Effector memory CD8-positive, alpha-beta T cell (primary cell): ENCODE data around the gene PRKAG3.

Experiments used
- ATAC-seq: fragments of 150-1000 bp; cut with Tn5 transposase; replicated peaks from 2 replicates; pipeline ENCODE4 v1.10.0; 2021; ENCODE audit warnings: mild to moderate bottlenecking, moderate library complexity
- DNase-seq, 3 experiments: peaks; one replicate each; pipeline ENCODE4 v3.0.0; 2021
- H3K27ac Mint-ChIP-seq, 2 donors: one replicate each; pipeline ENCODE4 v1.8.0; 2022; ENCODE audit warnings: mild to moderate bottlenecking in 2 of 2, mixed read lengths in 2 of 2, moderate library complexity in 2 of 2
- H3K27me3 Mint-ChIP-seq, 2 donors: one replicate each; pipeline ENCODE4 v1.8.0; 2022; ENCODE audit warnings: mixed read lengths in 2 of 2
- H3K36me3 Mint-ChIP-seq: one replicate; pipeline ENCODE4 v1.8.0; 2022; ENCODE audit warnings: mild to moderate bottlenecking, moderate library complexity, mixed read lengths; ENCODE audit not compliant: insufficient read depth
- H3K4me1 Mint-ChIP-seq, 2 donors: one replicate each; pipeline ENCODE4 v1.8.0; 2022; ENCODE audit warnings: low read depth in 2 of 2, mixed read lengths in 2 of 2
- H3K4me3 Mint-ChIP-seq, 2 donors: one replicate each; pipeline ENCODE4 v1.8.0; 2022; ENCODE audit warnings: mild to moderate bottlenecking in 2 of 2, mixed read lengths in 2 of 2, moderate library complexity in 2 of 2
- H3K9me3 Mint-ChIP-seq, 2 donors: one replicate each; pipeline ENCODE4 v1.8.0; 2022; ENCODE audit warnings: mixed read lengths in 2 of 2

Gene PRKAG3

DNA sequence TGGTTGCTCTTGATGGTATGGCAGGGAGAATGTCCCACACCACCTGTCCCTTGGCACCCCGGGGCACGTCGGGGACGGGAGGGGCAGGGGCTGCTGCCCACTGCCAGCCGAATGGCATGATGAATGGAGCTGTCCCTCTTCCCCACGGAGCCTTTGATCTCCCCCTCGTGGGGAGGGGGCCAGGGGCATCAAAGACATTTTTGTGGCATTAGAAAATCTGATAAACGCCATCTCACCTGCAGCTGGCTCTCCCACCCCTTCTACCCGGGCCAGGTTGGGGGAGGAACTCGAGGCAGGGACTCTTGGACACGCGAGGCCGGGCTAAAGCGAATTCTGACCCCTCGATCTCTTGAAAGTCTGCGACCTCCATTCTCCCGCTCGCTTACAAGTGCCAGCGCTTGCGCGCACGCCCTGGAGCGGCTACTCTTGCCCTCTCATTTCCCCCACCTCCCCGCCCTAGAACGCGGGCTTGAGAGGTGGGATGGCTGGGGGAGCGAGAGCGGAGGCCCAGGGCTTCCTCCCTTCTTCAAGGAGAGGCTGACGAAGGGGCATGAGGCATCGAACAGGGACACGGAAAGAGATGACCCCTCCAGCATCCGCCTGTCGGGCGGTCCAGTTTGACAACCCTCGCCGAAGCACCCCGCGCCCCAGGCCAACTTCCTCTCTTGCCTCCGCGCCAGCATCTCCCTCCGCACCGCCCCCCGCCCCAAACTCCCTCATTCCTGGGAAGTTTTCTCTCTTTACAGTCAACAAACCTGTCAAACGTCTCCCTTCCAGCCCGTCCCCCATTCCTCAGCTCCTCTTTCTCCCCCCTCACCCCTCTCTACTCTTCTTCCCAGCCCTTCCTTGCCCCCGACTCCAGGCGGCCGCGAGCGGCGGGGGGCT lies 27.3 kb upstream of the PRKAG3 start:
- H3K27ac Mint-ChIP-seq: no peak overlapping the region
- H3K4me1 Mint-ChIP-seq: peaks cover 12 to 15% of the 10 kb centered on the region in 2 donors
- H3K36me3 Mint-ChIP-seq: peaks cover 5% of the 10 kb centered on the region
- ATAC-seq: no peak
- H3K27me3 Mint-ChIP-seq: peaks cover 91 to 98% of the 10 kb centered on the region in 2 donors
- no peaks in the 10 kb centered on the region for H3K9me3 Mint-ChIP-seq
- H3K4me3 Mint-ChIP-seq: peak overlapping the region; percentile 72
- DNase-seq: no peak

DNA sequence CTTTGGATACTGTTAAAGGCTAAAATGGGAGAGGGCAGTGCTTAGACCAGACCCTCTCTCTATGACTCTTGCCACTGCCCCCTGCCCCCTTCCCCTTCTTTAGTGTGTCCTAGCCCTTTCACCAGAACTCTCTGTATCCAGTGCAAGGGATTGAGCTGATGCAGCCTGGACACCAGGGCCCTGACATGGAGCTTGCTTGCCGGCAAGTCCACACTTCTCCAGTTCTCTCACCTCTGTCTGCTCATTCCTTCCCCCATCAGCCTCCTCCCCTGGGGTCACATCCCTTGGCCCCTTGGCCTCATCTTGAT lies 26.5 kb upstream of the PRKAG3 start:
- Mint-ChIP-seq H3K36me3 (peaks cover 5% of the 10 kb centered on the region), H3K4me1 (peaks cover 12 to 15% of the 10 kb centered on the region in 2 donors), H3K9me3 (no peaks in the 10 kb centered on the region), H3K4me3 (no peak overlapping the region), H3K27me3 (peaks cover 91 to 98% of the 10 kb centered on the region in 2 donors), H3K27ac (no peak overlapping the region)
- no peak for ATAC-seq
- no peak for DNase-seq

DNA sequence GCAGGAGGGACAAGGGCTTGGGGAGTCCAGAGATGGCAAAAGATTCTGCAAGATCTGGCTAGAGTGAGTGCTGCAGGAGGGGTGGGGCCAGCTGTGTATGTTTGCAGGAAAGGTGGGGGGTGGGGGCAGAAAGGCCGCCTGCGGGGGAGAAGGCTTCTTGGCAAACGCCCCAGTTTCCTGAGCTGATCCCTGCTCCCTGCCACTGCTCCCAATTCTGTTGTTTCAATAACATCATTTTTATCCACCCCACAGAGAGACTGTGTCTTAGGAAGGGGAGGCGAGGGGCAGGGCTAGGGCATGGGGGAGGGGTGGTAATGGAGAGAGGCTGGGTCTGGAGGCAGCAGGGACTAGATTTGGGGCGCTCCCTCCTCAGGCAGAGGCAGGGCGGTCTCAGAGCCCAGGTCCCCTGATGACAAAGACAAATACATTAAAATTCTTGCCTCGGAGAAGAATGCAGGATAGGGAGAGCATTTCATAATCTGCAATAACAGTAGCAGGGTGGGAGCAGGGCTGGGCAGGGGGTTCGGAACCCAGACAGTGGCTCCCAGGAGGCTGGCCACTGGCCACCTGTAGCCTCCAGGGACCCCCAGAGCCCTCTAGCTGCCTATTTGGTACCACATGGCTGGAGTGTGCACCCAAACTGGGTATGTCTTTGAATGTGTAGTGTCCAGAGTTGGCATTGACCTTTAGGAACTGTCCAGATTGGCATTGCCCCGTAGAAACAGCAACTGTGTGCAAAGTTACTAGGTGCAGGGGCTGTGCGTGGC lies 26.0 kb upstream of the PRKAG3 start:
- DNase-seq (no peak), ATAC-seq (no peak)
- Mint-ChIP-seq H3K27me3 (peaks cover 90 to 98% of the 10 kb centered on the region in 2 donors), H3K9me3 (no peaks in the 10 kb centered on the region), H3K27ac (no peak overlapping the region), H3K4me1 (peaks cover 12 to 15% of the 10 kb centered on the region in 2 donors), H3K4me3 (no peak overlapping the region), H3K36me3 (peaks cover 5% of the 10 kb centered on the region)

DNA sequence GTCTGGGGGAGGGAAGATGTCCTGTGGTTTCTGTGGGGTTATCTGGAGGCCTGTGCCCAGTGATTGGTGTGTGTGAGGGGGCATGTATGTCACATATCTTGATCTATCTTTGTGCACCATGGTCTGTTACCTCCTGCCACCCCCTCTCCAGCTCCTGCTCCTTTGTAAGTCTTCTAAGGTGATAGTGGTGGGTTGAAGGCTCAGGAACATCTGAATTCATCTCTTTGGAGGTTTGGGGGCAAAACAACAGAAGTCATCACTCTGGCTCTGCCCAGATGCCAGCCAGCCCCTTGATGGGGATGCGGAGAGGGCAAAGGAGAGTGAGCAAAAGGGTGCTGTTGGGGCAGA lies 25.3 kb upstream of the PRKAG3 start:
- Mint-ChIP-seq H3K4me3 (no peak overlapping the region), H3K27ac (no peak overlapping the region), H3K9me3 (no peaks in the 10 kb centered on the region), H3K36me3 (peaks cover 5% of the 10 kb centered on the region), H3K27me3 (peaks cover 87 to 91% of the 10 kb centered on the region in 2 donors), H3K4me1 (peaks cover 12 to 15% of the 10 kb centered on the region in 2 donors)
- ATAC-seq (no peak), DNase-seq (no peak)

DNA sequence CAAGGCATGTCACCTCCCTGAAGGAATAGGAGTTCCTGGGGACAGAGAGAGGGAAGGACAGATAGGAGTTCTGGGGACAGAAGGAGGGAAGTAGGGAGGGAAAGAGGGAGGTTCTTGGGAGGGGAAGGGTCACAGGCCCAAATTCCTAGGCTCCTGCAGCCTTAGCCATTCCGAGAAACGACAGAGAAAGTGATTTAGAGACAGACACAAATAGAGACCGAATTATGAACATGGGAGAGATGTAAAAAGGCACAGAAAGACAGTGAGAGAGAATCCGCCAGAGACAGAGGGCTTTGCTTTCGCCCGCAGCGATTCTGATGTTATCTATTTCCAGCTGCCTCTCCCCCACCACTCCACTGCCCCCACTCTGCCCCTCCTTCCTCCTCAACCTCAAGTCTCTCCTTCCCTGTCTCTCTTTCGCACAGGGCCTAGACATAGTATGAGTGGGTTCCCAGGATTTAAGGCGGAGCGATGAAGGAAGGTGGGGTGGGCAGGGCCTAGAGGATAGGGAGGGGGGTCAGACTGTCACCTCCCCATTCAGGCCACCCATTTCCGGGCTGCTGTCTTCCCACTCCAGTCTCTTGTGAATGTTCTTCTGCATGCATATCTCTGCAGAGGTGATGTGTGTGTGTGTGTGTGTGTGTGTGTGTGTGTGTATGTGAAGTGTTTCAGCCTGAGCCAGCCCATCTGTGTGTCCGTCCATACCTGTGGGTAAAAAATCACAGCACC lies 24.7 kb upstream of the PRKAG3 start:
- H3K27me3 Mint-ChIP-seq: peaks cover 83 to 87% of the 10 kb centered on the region in 2 donors
- H3K36me3 Mint-ChIP-seq: peaks cover 5% of the 10 kb centered on the region
- no peak overlapping the region for H3K4me3 Mint-ChIP-seq
- H3K27ac Mint-ChIP-seq: no peak overlapping the region
- no peaks in the 10 kb centered on the region for H3K9me3 Mint-ChIP-seq
- H3K4me1 Mint-ChIP-seq: peaks cover 12 to 15% of the 10 kb centered on the region in 2 donors
- DNase-seq (no peak), ATAC-seq (peak; percentile 15)

DNA sequence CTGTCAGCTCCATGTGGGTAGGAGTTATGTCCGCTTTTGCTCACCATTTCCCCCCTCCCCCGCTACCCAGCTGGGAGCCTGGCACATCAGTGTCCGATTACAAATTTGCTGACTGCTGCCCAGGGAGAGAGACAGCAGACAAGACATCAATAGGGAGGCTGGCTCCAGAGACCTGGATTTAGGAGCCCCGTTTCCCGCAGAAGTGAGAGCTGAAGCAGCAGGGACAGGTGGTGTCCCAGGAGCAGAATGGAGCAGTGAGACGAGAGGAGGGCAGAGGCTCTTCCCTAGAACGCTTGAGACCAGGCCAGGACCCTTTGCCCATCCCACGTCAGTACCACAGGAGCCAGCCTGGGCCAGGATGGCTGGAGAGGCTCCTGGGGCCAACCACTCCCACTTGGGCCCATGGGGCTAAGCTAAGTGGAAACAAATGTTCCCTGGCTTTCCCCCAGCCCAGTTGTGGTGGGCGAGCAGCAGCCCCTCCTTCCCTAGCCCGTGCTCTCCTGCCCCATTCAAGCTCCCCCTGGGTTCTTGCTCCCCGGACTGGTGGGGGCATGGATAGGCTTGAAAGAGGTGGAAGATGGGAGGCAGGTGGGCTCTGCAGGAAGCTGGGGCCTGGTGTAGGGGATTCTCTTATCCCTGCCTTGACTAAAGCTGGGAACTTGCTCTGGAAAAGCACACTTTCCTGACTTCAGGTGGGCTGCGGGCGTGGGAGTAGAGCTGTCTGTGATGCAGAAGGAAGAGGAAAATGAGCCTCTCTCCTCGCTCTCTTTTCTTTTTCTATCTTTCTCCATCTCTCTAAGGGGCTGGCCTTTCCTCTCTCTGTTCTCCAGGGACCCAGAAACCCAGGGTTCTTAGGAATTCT lies 23.9 kb upstream of the PRKAG3 start:
- Mint-ChIP-seq H3K4me1 (peaks cover 9 to 11% of the 10 kb centered on the region in 2 donors), H3K4me3 (no peak overlapping the region), H3K36me3 (peaks cover 5% of the 10 kb centered on the region), H3K9me3 (no peaks in the 10 kb centered on the region), H3K27ac (no peak overlapping the region), H3K27me3 (peaks cover 82 to 87% of the 10 kb centered on the region in 2 donors)
- DNase-seq (no peak), ATAC-seq (no peak)

DNA sequence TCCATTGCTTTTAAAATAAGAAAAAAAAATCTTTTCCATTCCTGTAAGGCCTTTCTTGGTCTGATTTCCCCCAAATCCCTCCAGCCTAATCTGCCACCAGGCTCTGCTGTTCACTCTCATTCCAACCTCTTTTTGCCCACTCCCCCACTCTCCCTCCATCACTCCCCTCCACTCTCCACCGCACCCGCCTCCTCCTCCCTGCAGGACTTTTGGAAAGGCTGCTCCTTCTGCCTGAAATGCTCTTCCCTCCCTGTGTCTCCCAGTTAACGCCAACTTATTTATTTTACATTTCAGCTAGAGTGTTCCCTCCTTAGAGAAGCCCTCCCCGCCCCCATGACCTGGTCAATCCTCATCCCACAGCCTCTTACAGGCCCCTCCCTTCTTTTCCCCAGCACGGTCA lies 23.3 kb upstream of the PRKAG3 start:
- Mint-ChIP-seq H3K36me3 (peaks cover 2% of the 10 kb centered on the region), H3K27ac (no peak overlapping the region), H3K9me3 (no peaks in the 10 kb centered on the region), H3K4me1 (peaks cover 4 to 5% of the 10 kb centered on the region in 2 donors), H3K27me3 (peaks cover 76 to 87% of the 10 kb centered on the region in 2 donors), H3K4me3 (no peak overlapping the region)
- DNase-seq: no peak
- ATAC-seq: no peak

DNA sequence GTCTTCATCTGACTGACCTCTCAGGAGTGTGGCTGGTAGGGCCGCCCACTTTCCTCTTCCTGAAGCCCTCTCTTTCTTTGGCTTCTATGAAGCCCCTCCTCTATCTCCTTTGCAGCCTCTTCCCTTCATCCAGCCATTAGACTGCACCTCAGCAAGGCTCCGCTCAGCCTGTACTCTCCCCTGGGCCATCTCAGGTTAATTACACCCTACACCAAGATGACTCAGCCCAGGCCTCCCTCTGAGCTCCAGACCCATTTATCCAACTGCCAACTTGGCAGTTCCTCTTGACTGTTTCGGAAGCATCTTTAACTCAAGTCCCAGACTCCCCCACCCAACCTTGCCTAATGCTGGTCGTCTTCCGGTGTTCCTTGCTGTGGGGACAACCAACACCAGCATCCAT lies 22.2 kb upstream of the PRKAG3 start:
- Mint-ChIP-seq H3K4me3 (no peak overlapping the region), H3K36me3 (peaks cover 2% of the 10 kb centered on the region), H3K27me3 (peaks cover 70 to 81% of the 10 kb centered on the region in 2 donors), H3K27ac (no peak overlapping the region), H3K9me3 (no peaks in the 10 kb centered on the region), H3K4me1 (no peaks in the 10 kb centered on the region)
- ATAC-seq (no peak), DNase-seq (no peak)

DNA sequence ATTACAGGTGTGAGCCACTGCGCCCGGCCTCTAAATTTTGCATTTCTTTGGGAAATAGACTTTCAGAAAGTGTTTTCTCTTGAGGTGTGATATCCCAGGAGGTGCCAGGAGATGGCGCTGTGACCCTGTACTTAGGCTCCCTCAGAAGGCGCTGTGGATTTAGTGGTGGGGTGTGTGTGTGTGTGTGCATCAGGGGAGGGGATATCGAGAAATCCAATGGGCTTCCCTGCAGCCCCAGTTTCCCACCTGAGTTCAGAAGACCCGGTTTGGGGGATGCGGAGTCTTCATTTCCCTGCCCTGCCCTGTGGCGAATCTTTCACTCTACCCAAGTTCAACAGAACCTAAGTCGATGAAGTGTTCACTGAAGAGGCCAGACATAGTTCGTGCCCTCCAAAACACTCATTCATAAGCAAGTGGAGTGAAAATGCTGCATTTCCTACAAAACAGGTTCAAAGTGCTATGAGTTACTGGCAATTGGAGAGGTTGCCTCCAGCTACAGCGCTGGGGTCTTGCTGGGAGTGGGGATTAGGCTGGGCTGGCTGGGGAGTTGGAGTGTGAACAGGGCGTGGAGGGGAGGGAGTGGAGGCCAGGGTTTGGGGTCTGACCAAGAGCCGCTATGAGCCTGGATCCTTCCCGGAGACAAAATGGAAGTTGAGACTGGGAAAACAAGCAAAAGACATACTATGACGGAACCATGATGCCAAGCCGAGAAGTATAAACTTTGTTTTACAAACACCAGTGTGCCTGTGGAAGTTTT lies 21.5 kb upstream of the PRKAG3 start:
- Mint-ChIP-seq H3K9me3 (no peaks in the 10 kb centered on the region), H3K4me1 (no peaks in the 10 kb centered on the region), H3K4me3 (no peak overlapping the region), H3K27ac (no peak overlapping the region), H3K27me3 (peaks cover 64 to 76% of the 10 kb centered on the region in 2 donors), H3K36me3 (peaks cover 7% of the 10 kb centered on the region)
- peak; percentile 56 to 66 (median 63) for DNase-seq
- peak; percentile 86 for ATAC-seq

DNA sequence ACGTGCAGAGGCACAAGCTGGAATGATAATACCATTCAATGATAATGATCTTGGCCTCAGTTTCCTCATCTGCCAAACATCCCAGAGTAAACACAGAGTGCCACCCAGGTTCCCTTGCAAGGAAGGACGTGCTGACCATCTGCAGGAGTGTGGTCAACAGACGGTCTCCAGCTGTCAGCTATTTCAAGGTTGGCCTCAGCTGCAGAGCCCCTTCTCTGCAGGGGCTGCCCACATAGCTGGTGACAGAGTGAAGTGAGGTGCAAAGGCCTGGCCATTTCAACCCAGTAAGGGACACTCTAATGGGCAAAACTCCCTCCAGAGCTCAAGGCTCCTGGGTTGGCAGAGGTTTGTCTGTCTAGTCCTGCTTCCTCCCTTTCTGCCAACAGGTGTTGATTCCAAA lies 19.7 kb upstream of the PRKAG3 start:
- H3K27me3 Mint-ChIP-seq: peaks cover 46 to 65% of the 10 kb centered on the region in 2 donors
- peaks cover 3% of the 10 kb centered on the region in 2 donors for H3K4me1 Mint-ChIP-seq
- H3K36me3 Mint-ChIP-seq: peaks cover 7% of the 10 kb centered on the region
- H3K4me3 Mint-ChIP-seq: no peak overlapping the region
- no peak overlapping the region for H3K27ac Mint-ChIP-seq
- no peak for ATAC-seq
- no peaks in the 10 kb centered on the region for H3K9me3 Mint-ChIP-seq
- no peak for DNase-seq

DNA sequence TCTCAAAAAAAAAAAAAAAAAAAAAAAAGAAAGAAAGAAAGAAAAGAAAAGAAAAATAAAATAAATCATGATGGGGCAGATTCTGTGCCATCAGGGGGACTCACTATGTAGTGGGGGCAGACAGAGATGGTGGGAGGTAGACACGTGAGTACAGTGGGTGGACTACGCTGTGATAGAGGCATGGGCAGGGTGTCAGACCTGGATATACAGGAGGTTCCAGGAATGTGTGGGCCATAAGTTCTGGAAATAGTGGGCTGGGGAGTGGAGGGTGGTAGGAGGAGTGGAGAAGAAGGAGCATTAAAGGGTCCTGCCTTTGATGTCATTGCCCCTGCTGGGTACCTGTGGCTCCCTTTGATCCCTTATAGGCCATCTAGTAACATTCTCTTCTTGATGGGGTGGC lies 19.2 kb upstream of the PRKAG3 start:
- DNase-seq: no peak
- peaks cover 3% of the 10 kb centered on the region in 2 donors for H3K4me1 Mint-ChIP-seq
- H3K4me3 Mint-ChIP-seq: no peak overlapping the region
- H3K36me3 Mint-ChIP-seq: peaks cover 7% of the 10 kb centered on the region
- no peak for ATAC-seq
- H3K27ac Mint-ChIP-seq: no peak overlapping the region
- no peaks in the 10 kb centered on the region for H3K9me3 Mint-ChIP-seq
- peaks cover 41 to 60% of the 10 kb centered on the region in 2 donors for H3K27me3 Mint-ChIP-seq

DNA sequence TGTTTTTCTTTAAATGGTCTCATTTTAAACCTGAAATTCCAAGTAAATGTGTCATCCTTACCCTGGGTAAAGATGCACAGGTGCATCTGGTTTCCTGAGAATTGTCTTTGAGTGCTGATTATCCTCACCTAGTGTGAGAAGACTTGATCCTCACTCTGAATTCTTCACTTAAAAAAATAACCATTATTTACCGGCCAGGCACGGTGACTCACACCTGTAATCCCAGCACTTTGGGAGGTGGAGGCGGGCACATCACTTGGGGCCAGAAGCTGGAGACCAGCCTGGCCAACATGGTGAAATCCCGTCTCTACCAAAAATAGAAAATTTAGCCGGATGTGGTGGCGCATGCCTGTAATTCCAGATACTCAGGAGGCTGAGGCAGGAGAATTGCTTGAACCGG lies 18.1 kb upstream of the PRKAG3 start:
- Mint-ChIP-seq H3K36me3 (peaks cover 5% of the 10 kb centered on the region), H3K4me3 (no peak overlapping the region), H3K9me3 (no peaks in the 10 kb centered on the region), H3K4me1 (peaks cover 3% of the 10 kb centered on the region in 2 donors), H3K27me3 (peaks cover 30 to 49% of the 10 kb centered on the region in 2 donors), H3K27ac (no peak overlapping the region)
- ATAC-seq (no peak), DNase-seq (no peak)
